SK-N-SH treated with all-trans-retinoic acid at 6 μM for 48 hours (cell line): Measurements from ENCODE around the gene LOXL4.

Source experiments
- ATAC-seq: fragments of 200-7000 bp; cut with Tn5 transposase; 3 replicates; pipeline ENCODE4 v1.9.1; 2020; ENCODE audit warnings: mild to moderate bottlenecking, moderate library complexity
- ARNTL ChIP-seq: fragments of 450-650 bp; formaldehyde crosslinking; IDR thresholded peaks from 2 replicates; pipeline ENCODE4 v1.5.0; 2020; ENCODE audit warnings: low read depth, mild to moderate bottlenecking, moderate library complexity, borderline replicate concordance
- BACH2 ChIP-seq: fragments of 250-450 bp; sonication (Bioruptor Pico); IDR thresholded peaks from 2 replicates; pipeline ENCODE4 v1.9.0; 2021; ENCODE audit warnings: mild to moderate bottlenecking, borderline replicate concordance
- CREB5 ChIP-seq: fragments of 250-450 bp; sonication (Bioruptor Pico); IDR thresholded peaks from 2 replicates; pipeline ENCODE4 v1.5.1; 2020; ENCODE audit warnings: low read depth, mild to moderate bottlenecking, moderate library complexity
- CSDC2 ChIP-seq: fragments of 250-450 bp; sonication (Bioruptor Pico); IDR thresholded peaks from 2 replicates; pipeline ENCODE4 v1.5.0; 2020; ENCODE audit warnings: mild to moderate bottlenecking, moderate library complexity
- ESRRG ChIP-seq: fragments of 250-450 bp; sonication (Bioruptor Pico); IDR thresholded peaks from 2 replicates; pipeline ENCODE4 v1.6.1; 2021; ENCODE audit warnings: mild to moderate bottlenecking
- GLIS3 ChIP-seq: fragments of 250-450 bp; sonication (Bioruptor Pico); IDR thresholded peaks from 2 replicates; pipeline ENCODE4 v1.5.0; 2020; ENCODE audit warnings: mild to moderate bottlenecking, moderate library complexity
- ISL1 ChIP-seq: fragments of 250-450 bp; sonication (Bioruptor Pico); IDR thresholded peaks from 2 replicates; pipeline ENCODE4 v2.1.2; 2022; ENCODE audit warnings: mild to moderate bottlenecking, moderate library complexity
- POU6F1 ChIP-seq: fragments of 250-450 bp; sonication (Bioruptor Pico); IDR thresholded peaks from 2 replicates; pipeline ENCODE4 v1.8.0; 2021; ENCODE audit warnings: low read depth, mild to moderate bottlenecking, moderate library complexity, borderline replicate concordance
- PPARA ChIP-seq: fragments of 250-450 bp; sonication (Bioruptor Pico); IDR thresholded peaks from 2 replicates; pipeline ENCODE4 v1.5.0; 2020; ENCODE audit warnings: mild to moderate bottlenecking, borderline replicate concordance
- RARB ChIP-seq: fragments of 250-450 bp; sonication (Bioruptor Pico); IDR thresholded peaks from 2 replicates; pipeline ENCODE4 v1.8.0; 2021; ENCODE audit warnings: mild to moderate bottlenecking, moderate library complexity
- SNAI2 ChIP-seq: fragments of 250-450 bp; sonication (Bioruptor Pico); IDR thresholded peaks from 2 replicates; pipeline ENCODE4 v1.5.0; 2020; ENCODE audit warnings: mild to moderate bottlenecking, moderate library complexity
- TCF4 ChIP-seq: fragments of 250-450 bp; sonication (Bioruptor Pico); IDR thresholded peaks from 2 replicates; pipeline ENCODE4 v1.8.0; 2021; ENCODE audit warnings: mild to moderate bottlenecking, moderate library complexity, borderline replicate concordance
- TOX ChIP-seq: fragments of 250-450 bp; sonication (Bioruptor Pico); IDR thresholded peaks from 2 replicates; pipeline ENCODE4 v1.8.0; 2021; ENCODE audit warnings: mild to moderate bottlenecking, moderate library complexity, borderline replicate concordance
- ZFP3 ChIP-seq: fragments of 250-450 bp; sonication (Bioruptor Pico); IDR thresholded peaks from 2 replicates; pipeline ENCODE4 v1.5.0; 2020; ENCODE audit warnings: mild to moderate bottlenecking, moderate library complexity
- ZFP30 ChIP-seq: fragments of 450-650 bp; formaldehyde crosslinking; IDR thresholded peaks from 2 replicates; pipeline ENCODE4 v1.5.0; 2022; ENCODE audit warnings: mild to moderate bottlenecking, moderate library complexity
- ZNF565 ChIP-seq: fragments of 450-650 bp; formaldehyde crosslinking; conservative IDR thresholded peaks from 2 replicates; pipeline ENCODE4 v1.5.0; 2020; ENCODE audit warnings: low read depth, mild to moderate bottlenecking, moderate library complexity
- ZNF70 ChIP-seq: fragments of 450-650 bp; formaldehyde crosslinking; IDR thresholded peaks from 2 replicates; pipeline ENCODE4 v1.5.0; 2020; ENCODE audit warnings: mild to moderate bottlenecking, moderate library complexity
- ZNF8 ChIP-seq: fragments of 450-650 bp; formaldehyde crosslinking; IDR thresholded peaks from 2 replicates; pipeline ENCODE4 v1.5.0; 2020; ENCODE audit warnings: mild to moderate bottlenecking, moderate library complexity
- TF ChIP-seq, protein P1 (sequence below): fragments of 250-450 bp; sonication (Bioruptor Pico); IDR thresholded peaks from 2 replicates; pipeline ENCODE4 v1.5.0; 2020; ENCODE audit warnings: mild to moderate bottlenecking, moderate library complexity
- TF ChIP-seq, protein P2 (sequence below): fragments of 250-450 bp; sonication (Bioruptor Pico); IDR thresholded peaks from 2 replicates; pipeline ENCODE4 v1.5.1; 2021; ENCODE audit warnings: mild to moderate bottlenecking, moderate library complexity

LOXL4 gene

DNA sequence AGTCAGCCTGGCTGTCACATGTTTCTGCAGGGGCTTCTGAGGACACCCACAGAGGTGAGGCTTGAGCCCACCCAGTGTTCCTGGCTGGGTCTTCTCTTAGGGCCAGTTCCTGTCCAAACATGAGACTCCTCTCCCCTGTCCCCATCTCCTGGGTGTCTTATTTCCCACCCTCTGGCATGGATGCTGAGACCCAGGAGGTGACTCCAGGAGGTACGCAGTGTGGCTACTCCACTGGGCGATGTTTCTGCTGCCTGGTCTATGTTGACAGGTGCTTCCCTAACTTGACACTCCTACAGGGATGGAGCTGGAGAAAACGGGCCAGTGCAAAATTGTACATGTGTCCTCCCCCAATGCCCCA, 26.3 kb upstream of the LOXL4 start (continued):
- no peak for TF ChIP-seq ISL1 (CRISPR knock-in tag)
- TF ChIP-seq ZFP3 (CRISPR knock-in tag), result no peak
- TF ChIP-seq POU6F1 (CRISPR knock-in tag), result no peak
- TF ChIP-seq ESRRG (CRISPR knock-in tag), result no peak
- TF ChIP-seq RARB, result no peak
- no peak for TF ChIP-seq GLIS3 (CRISPR knock-in tag)
- TF ChIP-seq PPARA (CRISPR knock-in tag), result no peak
- no peak for TF ChIP-seq ZNF8
- no peak for TF ChIP-seq ZNF565 (CRISPR knock-in tag)
- no peak for TF ChIP-seq ZNF70
- TF ChIP-seq, all 23 proteins: peak for 0

DNA sequence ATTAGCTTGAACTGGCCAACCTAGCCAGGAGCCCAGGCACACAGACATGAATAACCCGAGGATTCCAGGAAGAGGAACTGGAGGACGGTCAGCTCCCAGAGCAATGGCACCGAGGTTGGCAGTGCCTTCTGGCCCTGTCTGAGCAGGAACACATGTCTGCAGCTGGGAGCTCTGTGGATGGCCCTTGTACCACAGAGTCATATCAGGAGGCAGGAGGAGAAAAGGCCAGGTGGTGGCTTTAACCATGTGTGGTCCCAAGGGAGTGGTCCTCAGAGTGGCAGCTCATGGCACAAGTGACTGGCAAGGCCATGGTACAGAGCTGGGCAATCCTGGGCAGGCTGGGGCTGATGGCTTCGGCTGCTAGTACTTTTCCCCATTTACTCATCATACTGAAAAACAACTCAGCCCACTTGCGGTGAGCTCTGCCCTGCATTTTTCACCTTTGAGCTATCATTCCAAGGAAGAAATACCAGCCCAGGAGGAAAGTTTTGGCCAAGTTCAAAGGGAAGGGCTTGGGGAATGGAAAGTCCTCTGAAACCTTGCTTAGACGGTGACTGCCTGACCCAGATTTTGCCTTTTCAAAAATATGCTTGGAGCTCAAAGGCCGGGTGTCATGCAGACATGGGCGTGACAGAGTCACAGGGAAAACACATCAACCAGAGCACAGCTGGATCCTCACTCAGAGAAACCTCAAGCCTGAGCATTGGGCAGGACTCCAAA, 25.7 kb upstream of the LOXL4 start:
- TF ChIP-seq PPARA (CRISPR knock-in tag), result no peak
- TF ChIP-seq CREB5 (CRISPR knock-in tag), result no peak
- no peak for TF ChIP-seq ESRRG (CRISPR knock-in tag)
- ATAC-seq, result no peak

DNA sequence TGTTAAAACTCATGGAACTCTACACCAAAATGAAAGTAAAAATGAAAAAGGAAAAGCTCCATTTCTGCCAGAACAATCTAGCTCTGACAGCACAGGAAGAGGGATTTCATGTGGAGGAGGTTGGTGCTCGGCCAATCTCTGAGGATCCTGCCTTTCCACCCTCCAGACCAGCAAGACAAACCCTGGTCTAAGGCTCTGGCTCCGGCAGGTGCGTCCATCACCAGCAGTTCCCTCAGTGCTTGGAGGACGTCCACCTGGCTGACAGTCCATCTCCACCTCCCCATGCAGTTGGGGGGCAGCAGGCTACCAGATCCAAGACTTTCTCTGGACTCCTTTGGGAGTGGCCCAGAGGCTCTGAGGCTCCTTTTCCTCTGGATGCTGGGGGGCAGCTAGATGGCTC, 25.0 kb upstream of the LOXL4 start:
- ATAC-seq, result no peak
- TF ChIP-seq TCF4, result no peak
- TF ChIP-seq ZFP30, result no peak
- TF ChIP-seq ZNF70, result no peak
- TF ChIP-seq ISL1 (CRISPR knock-in tag), result no peak
- TF ChIP-seq ZNF565 (CRISPR knock-in tag), result no peak
- TF ChIP-seq ZFP3 (CRISPR knock-in tag), result no peak
- no peak for TF ChIP-seq SNAI2 (CRISPR knock-in tag)
- no peak for TF ChIP-seq ESRRG (CRISPR knock-in tag)
- TF ChIP-seq BACH2 (CRISPR knock-in tag), result no peak
- TF ChIP-seq, protein P1, sequence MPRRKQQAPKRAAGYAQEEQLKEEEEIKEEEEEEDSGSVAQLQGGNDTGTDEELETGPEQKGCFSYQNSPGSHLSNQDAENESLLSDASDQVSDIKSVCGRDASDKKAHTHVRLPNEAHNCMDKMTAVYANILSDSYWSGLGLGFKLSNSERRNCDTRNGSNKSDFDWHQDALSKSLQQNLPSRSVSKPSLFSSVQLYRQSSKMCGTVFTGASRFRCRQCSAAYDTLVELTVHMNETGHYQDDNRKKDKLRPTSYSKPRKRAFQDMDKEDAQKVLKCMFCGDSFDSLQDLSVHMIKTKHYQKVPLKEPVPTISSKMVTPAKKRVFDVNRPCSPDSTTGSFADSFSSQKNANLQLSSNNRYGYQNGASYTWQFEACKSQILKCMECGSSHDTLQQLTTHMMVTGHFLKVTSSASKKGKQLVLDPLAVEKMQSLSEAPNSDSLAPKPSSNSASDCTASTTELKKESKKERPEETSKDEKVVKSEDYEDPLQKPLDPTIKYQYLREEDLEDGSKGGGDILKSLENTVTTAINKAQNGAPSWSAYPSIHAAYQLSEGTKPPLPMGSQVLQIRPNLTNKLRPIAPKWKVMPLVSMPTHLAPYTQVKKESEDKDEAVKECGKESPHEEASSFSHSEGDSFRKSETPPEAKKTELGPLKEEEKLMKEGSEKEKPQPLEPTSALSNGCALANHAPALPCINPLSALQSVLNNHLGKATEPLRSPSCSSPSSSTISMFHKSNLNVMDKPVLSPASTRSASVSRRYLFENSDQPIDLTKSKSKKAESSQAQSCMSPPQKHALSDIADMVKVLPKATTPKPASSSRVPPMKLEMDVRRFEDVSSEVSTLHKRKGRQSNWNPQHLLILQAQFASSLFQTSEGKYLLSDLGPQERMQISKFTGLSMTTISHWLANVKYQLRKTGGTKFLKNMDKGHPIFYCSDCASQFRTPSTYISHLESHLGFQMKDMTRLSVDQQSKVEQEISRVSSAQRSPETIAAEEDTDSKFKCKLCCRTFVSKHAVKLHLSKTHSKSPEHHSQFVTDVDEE (CRISPR knock-in tag), result no peak
- TF ChIP-seq POU6F1 (CRISPR knock-in tag), result no peak
- TF ChIP-seq ARNTL, result no peak

DNA sequence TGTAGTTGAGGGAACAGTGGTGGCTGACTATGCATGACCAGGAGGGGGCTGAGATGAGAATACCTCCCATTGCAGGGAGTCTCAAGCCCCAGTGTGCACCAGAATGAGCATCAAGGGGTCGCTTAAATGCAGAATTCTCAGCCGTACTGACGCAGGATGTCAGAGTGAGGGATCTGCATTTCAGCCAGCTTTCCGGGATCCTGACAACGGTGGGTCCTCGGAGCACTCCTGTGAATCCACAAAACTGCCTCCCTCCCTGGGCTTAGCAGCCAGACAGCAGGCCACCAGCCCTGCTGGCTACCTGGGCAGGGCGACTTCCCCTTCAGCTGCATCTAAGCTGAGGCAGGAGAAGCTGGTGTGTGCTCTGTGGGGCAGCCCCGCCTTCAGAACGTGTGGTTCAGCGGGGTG, 21.8 kb upstream of the LOXL4 start:
- no peak for ATAC-seq
- TF ChIP-seq ZFP30, result no peak
- no peak for TF ChIP-seq TOX
- no peak for TF ChIP-seq SNAI2 (CRISPR knock-in tag)
- no peak for TF ChIP-seq ZNF8
- no peak for TF ChIP-seq GLIS3 (CRISPR knock-in tag)
- no peak for TF ChIP-seq ISL1 (CRISPR knock-in tag)
- TF ChIP-seq RARB, result no peak
- no peak for TF ChIP-seq ZNF565 (CRISPR knock-in tag)
- no peak for TF ChIP-seq CSDC2 (CRISPR knock-in tag)
- no peak for TF ChIP-seq ESRRG (CRISPR knock-in tag)
- TF ChIP-seq POU6F1 (CRISPR knock-in tag), result no peak
- TF ChIP-seq CREB5 (CRISPR knock-in tag), result no peak
- TF ChIP-seq ARNTL, result no peak
- TF ChIP-seq, protein P2, sequence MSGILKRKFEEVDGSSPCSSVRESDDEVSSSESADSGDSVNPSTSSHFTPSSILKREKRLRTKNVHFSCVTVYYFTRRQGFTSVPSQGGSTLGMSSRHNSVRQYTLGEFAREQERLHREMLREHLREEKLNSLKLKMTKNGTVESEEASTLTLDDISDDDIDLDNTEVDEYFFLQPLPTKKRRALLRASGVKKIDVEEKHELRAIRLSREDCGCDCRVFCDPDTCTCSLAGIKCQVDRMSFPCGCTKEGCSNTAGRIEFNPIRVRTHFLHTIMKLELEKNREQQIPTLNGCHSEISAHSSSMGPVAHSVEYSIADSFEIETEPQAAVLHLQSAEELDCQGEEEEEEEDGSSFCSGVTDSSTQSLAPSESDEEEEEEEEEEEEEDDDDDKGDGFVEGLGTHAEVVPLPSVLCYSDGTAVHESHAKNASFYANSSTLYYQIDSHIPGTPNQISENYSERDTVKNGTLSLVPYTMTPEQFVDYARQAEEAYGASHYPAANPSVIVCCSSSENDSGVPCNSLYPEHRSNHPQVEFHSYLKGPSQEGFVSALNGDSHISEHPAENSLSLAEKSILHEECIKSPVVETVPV (CRISPR knock-in tag), result no peak
